ENCODE results near the gene CTSC. TPM values are rescaled to one million over a fixed set of nuclear protein-coding genes. Genes with fewer than 3 reads are reported as not detected.

CTSC gene
- total RNA-seq, 6 donors from 2014 or later = 74.4 to 370 (median 247) TPM

- Histone ChIP-seq H3K4me1 (no peaks in the 10 kb centered on the region), H3K36me3 (peaks cover 0 to 23% (median 3%) of the 10 kb centered on the region in 4 donors), H3K27me3 (no peaks in the 10 kb centered on the region), H3K27ac (no peak overlapping the region), H3K4me3 (no peak overlapping the region), H3K9me3 (no peaks in the 10 kb centered on the region)
- TF ChIP-seq CTCF (IDR thresholded peaks at IDR 0.05) = no peak
- no peak for TF ChIP-seq POLR2AphosphoS5 (IDR thresholded peaks at IDR 0.05)
- no peak for TF ChIP-seq EP300 (IDR thresholded peaks at IDR 0.05)
- no peak for TF ChIP-seq POLR2A (IDR thresholded peaks at IDR 0.05)
- DNase-seq = no peak
- WGBS, 2 donors = 72 to 77% methylated on average over 1 of the region's 1 CpG
- no peak for ATAC-seq (ENCODE audit: low FRiP score in 2 of 2)
Observed at GRCh38 chr11:88310246-88310645, 27.3 kb downstream of the CTSC start.

GRCh38 chr11:88308576-88308975 is 29.0 kb downstream of the CTSC start:
- DNase-seq = no peak
- no peak for ATAC-seq (ENCODE audit: low FRiP score in 2 of 2)
- H3K9me3 ChIP-seq = no peaks in the 10 kb centered on the region
- 75 to 88% methylated on average over 2 of the region's 2 CpGs for WGBS, 2 donors
- no peak overlapping the region for H3K4me3 ChIP-seq
- no peak overlapping the region for H3K27ac ChIP-seq
- H3K4me1 ChIP-seq = no peaks in the 10 kb centered on the region
- peaks cover 0 to 23% (median 3%) of the 10 kb centered on the region in 4 donors for H3K36me3 ChIP-seq
- H3K27me3 ChIP-seq = no peaks in the 10 kb centered on the region
- TF ChIP-seq EP300 (IDR thresholded peaks at IDR 0.05) (no peak), POLR2AphosphoS5 (IDR thresholded peaks at IDR 0.05) (no peak), CTCF (IDR thresholded peaks at IDR 0.05) (no peak), POLR2A (IDR thresholded peaks at IDR 0.05) (no peak)

- no peak overlapping the region for H3K4me3 ChIP-seq
- H3K4me1 ChIP-seq = peaks cover 0 to 4% (median 0%) of the 10 kb centered on the region in 4 donors
- TF ChIP-seq EP300 (IDR thresholded peaks at IDR 0.05) (no peak), POLR2A (IDR thresholded peaks at IDR 0.05) (no peak), POLR2AphosphoS5 (IDR thresholded peaks at IDR 0.05) (no peak), CTCF (IDR thresholded peaks at IDR 0.05) (no peak)
- DNase-seq (no peak), ATAC-seq (ENCODE audit: low FRiP score in 2 of 2) (no peak)
- 94% methylated on average over 11 of the region's 11 CpGs for WGBS, 2 donors
- no peak overlapping the region for H3K27ac ChIP-seq
- no peaks in the 10 kb centered on the region for H3K27me3 ChIP-seq
- no peaks in the 10 kb centered on the region for H3K9me3 ChIP-seq
- H3K36me3 ChIP-seq = peaks cover 0 to 23% (median 3%) of the 10 kb centered on the region in 4 donors
Observed at GRCh38 chr11:88307749-88308425, 29.6 kb downstream of the CTSC start.

- H3K4me1 ChIP-seq = peaks cover 0 to 4% (median 0%) of the 10 kb centered on the region in 4 donors
- no peak overlapping the region for H3K4me3 ChIP-seq
- DNase-seq (no peak), ATAC-seq (ENCODE audit: low FRiP score in 2 of 2) (no peak)
- no peak overlapping the region for H3K27ac ChIP-seq
- no peaks in the 10 kb centered on the region for H3K9me3 ChIP-seq
- H3K36me3 ChIP-seq = peaks cover 0 to 23% (median 3%) of the 10 kb centered on the region in 4 donors
- no peak for TF ChIP-seq EP300 (IDR thresholded peaks at IDR 0.05)
- TF ChIP-seq POLR2AphosphoS5 (IDR thresholded peaks at IDR 0.05) = no peak
- TF ChIP-seq POLR2A (IDR thresholded peaks at IDR 0.05) = no peak
- TF ChIP-seq CTCF (IDR thresholded peaks at IDR 0.05) = no peak
- H3K27me3 ChIP-seq = no peaks in the 10 kb centered on the region
- WGBS, 2 donors = 90 to 92% methylated on average over 2 of the region's 2 CpGs
Observed at GRCh38 chr11:88306785-88307184, 30.8 kb downstream of the CTSC start.

GRCh38 chr11:88305430-88305829 is 32.1 kb downstream of the CTSC start:
- WGBS, 2 donors = 89 to 91% methylated on average over 1 of the region's 1 CpG
- Histone ChIP-seq H3K36me3 (peaks cover 0 to 23% (median 3%) of the 10 kb centered on the region in 4 donors), H3K27me3 (no peaks in the 10 kb centered on the region), H3K9me3 (no peaks in the 10 kb centered on the region), H3K4me3 (no peak overlapping the region), H3K27ac (no peak overlapping the region), H3K4me1 (peaks cover 0 to 7% (median 0%) of the 10 kb centered on the region in 4 donors)
- DNase-seq = no peak
- no peak for TF ChIP-seq CTCF (IDR thresholded peaks at IDR 0.05)
- TF ChIP-seq POLR2AphosphoS5 (IDR thresholded peaks at IDR 0.05) = no peak
- TF ChIP-seq EP300 (IDR thresholded peaks at IDR 0.05) = no peak
- TF ChIP-seq POLR2A (IDR thresholded peaks at IDR 0.05) = no peak
- no peak for ATAC-seq (ENCODE audit: low FRiP score in 2 of 2)
